Measurements from ENCODE around the gene ZC3HAV1L. TPM values are rescaled to one million over a fixed set of nuclear protein-coding genes. Genes with fewer than 3 reads are reported as not detected.
A peak's percentile ranks its signal among the peaks of the same experiment; 100 is the strongest.

Gene ZC3HAV1L
- total and polyA plus RNA-seq, 2 experiments from 2014 or later, result 2.0 to 11.3 TPM

DNA sequence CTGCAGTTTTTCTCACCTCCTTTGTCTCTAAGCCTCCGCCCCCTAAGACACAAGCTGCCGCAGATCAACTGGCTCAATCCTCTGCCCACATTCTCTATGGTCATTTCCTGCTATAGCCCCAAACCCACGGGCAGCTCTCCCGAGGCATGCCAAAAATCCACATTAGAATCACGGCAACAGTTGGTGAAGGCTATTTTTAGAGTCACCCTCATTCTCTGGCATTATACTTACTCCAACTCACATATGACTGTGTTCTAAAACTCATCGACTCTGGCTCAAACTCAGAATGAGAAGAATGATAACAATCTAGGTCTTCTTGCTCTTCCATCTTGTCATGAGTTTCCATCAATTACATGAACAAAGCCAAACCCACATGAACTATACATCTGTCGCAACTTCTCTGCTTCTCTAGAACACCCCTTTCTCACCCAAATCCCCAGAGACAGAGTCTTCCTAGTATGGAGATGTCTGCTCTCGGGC lies 43.8 kb downstream of the ZC3HAV1L start:
- ATAC-seq, result no peak
- H3K4me2 ChIP-seq, result no peak overlapping the region

More for the DNA sequence above, 43.8 kb downstream of the ZC3HAV1L start:
- Histone ChIP-seq H3K79me2 (replicated peaks; ENCODE audit: insufficient read depth) (no peaks in the 10 kb centered on the region), H3K4me3 (no peak overlapping the region), H3K9me2 (ENCODE audit: insufficient read depth) (peaks cover 3% of the 10 kb centered on the region), H3F3A (replicated peaks; ENCODE audit: low read depth) (no peaks in the 10 kb centered on the region), H3K36me3 (ENCODE audit: insufficient read depth) (peaks cover 5% of the 10 kb centered on the region), H3K27ac (ENCODE audit: low read depth) (no peak overlapping the region), H3K4me1 (ENCODE audit: insufficient read depth) (no peaks in the 10 kb centered on the region), H3K27me3 (ENCODE audit: insufficient read depth) (no peaks in the 10 kb centered on the region), H4K20me1 (replicated peaks; ENCODE audit: insufficient read depth) (no peaks in the 10 kb centered on the region), H2AFZ (peak overlapping the region; percentile 49)
- TF ChIP-seq EZH2 (IDR thresholded peaks at IDR 0.05; ENCODE audit: low read depth, unreplicated experiment) (no peak), CREB1 (CRISPR knock-in tag; IDR thresholded peaks at IDR 0.05; ENCODE audit: low read depth) (no peak), JUNB (IDR thresholded peaks at IDR 0.05; ENCODE audit: unreplicated experiment) (no peak), POLR2AphosphoS5 (IDR thresholded peaks at IDR 0.05; ENCODE audit: low read depth) (no peak), ZNF331 (CRISPR knock-in tag; IDR thresholded peaks at IDR 0.05; ENCODE audit: low read depth) (no peak), STAT1 (IDR thresholded peaks at IDR 0.05; ENCODE audit: unreplicated experiment) (no peak), EZH2phosphoT487 (IDR thresholded peaks at IDR 0.05; ENCODE audit: unreplicated experiment) (no peak)
- TF ChIP-seq, protein P1, sequence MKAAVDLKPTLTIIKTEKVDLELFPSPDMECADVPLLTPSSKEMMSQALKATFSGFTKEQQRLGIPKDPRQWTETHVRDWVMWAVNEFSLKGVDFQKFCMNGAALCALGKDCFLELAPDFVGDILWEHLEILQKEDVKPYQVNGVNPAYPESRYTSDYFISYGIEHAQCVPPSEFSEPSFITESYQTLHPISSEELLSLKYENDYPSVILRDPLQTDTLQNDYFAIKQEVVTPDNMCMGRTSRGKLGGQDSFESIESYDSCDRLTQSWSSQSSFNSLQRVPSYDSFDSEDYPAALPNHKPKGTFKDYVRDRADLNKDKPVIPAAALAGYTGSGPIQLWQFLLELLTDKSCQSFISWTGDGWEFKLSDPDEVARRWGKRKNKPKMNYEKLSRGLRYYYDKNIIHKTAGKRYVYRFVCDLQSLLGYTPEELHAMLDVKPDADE (IDR thresholded peaks at IDR 0.05), result no peak
- TF ChIP-seq, protein P2, sequence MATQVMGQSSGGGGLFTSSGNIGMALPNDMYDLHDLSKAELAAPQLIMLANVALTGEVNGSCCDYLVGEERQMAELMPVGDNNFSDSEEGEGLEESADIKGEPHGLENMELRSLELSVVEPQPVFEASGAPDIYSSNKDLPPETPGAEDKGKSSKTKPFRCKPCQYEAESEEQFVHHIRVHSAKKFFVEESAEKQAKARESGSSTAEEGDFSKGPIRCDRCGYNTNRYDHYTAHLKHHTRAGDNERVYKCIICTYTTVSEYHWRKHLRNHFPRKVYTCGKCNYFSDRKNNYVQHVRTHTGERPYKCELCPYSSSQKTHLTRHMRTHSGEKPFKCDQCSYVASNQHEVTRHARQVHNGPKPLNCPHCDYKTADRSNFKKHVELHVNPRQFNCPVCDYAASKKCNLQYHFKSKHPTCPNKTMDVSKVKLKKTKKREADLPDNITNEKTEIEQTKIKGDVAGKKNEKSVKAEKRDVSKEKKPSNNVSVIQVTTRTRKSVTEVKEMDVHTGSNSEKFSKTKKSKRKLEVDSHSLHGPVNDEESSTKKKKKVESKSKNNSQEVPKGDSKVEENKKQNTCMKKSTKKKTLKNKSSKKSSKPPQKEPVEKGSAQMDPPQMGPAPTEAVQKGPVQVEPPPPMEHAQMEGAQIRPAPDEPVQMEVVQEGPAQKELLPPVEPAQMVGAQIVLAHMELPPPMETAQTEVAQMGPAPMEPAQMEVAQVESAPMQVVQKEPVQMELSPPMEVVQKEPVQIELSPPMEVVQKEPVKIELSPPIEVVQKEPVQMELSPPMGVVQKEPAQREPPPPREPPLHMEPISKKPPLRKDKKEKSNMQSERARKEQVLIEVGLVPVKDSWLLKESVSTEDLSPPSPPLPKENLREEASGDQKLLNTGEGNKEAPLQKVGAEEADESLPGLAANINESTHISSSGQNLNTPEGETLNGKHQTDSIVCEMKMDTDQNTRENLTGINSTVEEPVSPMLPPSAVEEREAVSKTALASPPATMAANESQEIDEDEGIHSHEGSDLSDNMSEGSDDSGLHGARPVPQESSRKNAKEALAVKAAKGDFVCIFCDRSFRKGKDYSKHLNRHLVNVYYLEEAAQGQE (IDR thresholded peaks at IDR 0.05; ENCODE audit: unreplicated experiment), result no peak
- TF ChIP-seq, protein P3, sequence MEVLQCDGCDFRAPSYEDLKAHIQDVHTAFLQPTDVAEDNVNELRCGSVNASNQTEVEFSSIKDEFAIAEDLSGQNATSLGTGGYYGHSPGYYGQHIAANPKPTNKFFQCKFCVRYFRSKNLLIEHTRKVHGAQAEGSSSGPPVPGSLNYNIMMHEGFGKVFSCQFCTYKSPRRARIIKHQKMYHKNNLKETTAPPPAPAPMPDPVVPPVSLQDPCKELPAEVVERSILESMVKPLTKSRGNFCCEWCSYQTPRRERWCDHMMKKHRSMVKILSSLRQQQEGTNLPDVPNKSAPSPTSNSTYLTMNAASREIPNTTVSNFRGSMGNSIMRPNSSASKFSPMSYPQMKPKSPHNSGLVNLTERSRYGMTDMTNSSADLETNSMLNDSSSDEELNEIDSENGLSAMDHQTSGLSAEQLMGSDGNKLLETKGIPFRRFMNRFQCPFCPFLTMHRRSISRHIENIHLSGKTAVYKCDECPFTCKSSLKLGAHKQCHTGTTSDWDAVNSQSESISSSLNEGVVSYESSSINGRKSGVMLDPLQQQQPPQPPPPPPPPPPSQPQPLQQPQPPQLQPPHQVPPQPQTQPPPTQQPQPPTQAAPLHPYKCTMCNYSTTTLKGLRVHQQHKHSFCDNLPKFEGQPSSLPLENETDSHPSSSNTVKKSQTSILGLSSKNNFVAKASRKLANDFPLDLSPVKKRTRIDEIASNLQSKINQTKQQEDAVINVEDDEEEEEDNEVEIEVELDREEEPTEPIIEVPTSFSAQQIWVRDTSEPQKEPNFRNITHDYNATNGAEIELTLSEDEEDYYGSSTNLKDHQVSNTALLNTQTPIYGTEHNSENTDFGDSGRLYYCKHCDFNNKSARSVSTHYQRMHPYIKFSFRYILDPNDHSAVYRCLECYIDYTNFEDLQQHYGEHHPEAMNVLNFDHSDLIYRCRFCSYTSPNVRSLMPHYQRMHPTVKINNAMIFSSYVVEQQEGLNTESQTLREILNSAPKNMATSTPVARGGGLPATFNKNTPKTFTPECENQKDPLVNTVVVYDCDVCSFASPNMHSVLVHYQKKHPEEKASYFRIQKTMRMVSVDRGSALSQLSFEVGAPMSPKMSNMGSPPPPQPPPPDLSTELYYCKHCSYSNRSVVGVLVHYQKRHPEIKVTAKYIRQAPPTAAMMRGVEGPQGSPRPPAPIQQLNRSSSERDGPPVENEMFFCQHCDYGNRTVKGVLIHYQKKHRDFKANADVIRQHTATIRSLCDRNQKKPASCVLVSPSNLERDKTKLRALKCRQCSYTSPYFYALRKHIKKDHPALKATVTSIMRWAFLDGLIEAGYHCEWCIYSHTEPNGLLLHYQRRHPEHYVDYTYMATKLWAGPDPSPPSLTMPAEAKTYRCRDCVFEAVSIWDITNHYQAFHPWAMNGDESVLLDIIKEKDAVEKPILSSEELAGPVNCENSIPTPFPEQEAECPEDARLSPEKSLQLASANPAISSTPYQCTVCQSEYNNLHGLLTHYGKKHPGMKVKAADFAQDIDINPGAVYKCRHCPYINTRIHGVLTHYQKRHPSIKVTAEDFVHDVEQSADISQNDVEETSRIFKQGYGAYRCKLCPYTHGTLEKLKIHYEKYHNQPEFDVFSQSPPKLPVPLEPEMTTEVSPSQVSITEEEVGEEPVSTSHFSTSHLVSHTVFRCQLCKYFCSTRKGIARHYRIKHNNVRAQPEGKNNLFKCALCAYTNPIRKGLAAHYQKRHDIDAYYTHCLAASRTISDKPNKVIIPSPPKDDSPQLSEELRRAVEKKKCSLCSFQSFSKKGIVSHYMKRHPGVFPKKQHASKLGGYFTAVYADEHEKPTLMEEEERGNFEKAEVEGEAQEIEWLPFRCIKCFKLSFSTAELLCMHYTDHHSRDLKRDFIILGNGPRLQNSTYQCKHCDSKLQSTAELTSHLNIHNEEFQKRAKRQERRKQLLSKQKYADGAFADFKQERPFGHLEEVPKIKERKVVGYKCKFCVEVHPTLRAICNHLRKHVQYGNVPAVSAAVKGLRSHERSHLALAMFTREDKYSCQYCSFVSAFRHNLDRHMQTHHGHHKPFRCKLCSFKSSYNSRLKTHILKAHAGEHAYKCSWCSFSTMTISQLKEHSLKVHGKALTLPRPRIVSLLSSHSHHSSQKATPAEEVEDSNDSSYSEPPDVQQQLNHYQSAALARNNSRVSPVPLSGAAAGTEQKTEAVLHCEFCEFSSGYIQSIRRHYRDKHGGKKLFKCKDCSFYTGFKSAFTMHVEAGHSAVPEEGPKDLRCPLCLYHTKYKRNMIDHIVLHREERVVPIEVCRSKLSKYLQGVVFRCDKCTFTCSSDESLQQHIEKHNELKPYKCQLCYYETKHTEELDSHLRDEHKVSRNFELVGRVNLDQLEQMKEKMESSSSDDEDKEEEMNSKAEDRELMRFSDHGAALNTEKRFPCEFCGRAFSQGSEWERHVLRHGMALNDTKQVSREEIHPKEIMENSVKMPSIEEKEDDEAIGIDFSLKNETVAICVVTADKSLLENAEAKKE (CRISPR knock-in tag; IDR thresholded peaks at IDR 0.05), result no peak
- H3K9me3 Mint-ChIP-seq, result peaks cover 16% of the 10 kb centered on the region
- peaks cover 4% of the 10 kb centered on the region for H3K27me3 Mint-ChIP-seq (ENCODE audit: insufficient read depth, low read depth, poor library complexity)
- no peak overlapping the region for H3K27ac Mint-ChIP-seq
- no peaks in the 10 kb centered on the region; the same call in 2 of the 3 replicates for H3K4me1 Mint-ChIP-seq
- H3K4me3 Mint-ChIP-seq, result no peak overlapping the region
- no peak for DNase-seq (ENCODE audit: low spot score)
- no peaks in the 10 kb centered on the region for H3K36me3 Mint-ChIP-seq (ENCODE audit: low read depth)

All from GM23338 (cell line).